ENCODE results near the gene ADRB2.

Gene ADRB2

GRCh38 chr5:148793261-148793660 is 33.1 kb upstream of the ADRB2 start:
- no peak overlapping the region for H2AFZ ChIP-seq (ENCODE audit: low read depth)
- H3K9ac ChIP-seq = no peak overlapping the region
- no peak for TF ChIP-seq CTCF (conservative IDR thresholded peaks at IDR 0.05; ENCODE audit: low read depth, low read length)

GRCh38 chr5:148794275-148794674 is 32.1 kb upstream of the ADRB2 start:
- H3K4me3 ChIP-seq (IDR thresholded peaks at IDR 0.05; ENCODE audit: insufficient read depth, low read depth, low read length) = no peak overlapping the region
- no peaks in the 10 kb centered on the region for H3K36me3 ChIP-seq (ENCODE audit: insufficient read depth)
- no peak overlapping the region for H2AFZ ChIP-seq (ENCODE audit: low read depth)
- no peaks in the 10 kb centered on the region for H4K20me1 ChIP-seq (ENCODE audit: insufficient read depth)
- H3K79me2 ChIP-seq (ENCODE audit: insufficient read depth, low read depth) = no peaks in the 10 kb centered on the region
- H3K4me1 ChIP-seq (ENCODE audit: low read depth, poor library complexity, severe bottlenecking) = no peaks in the 10 kb centered on the region
- no peak overlapping the region for H3K4me2 ChIP-seq
- no peak overlapping the region for H3K27ac ChIP-seq
- no peak for TF ChIP-seq CTCF (conservative IDR thresholded peaks at IDR 0.05; ENCODE audit: low read depth, low read length)
- no peak overlapping the region for H3K9ac ChIP-seq
- H3K27me3 ChIP-seq (ENCODE audit: insufficient read depth, low read depth) = no peaks in the 10 kb centered on the region

More at GRCh38 chr5:148793261-148793660, 33.1 kb upstream of the ADRB2 start:
- Histone ChIP-seq H4K20me1 (ENCODE audit: insufficient read depth) (no peaks in the 10 kb centered on the region), H3K4me1 (ENCODE audit: low read depth, poor library complexity, severe bottlenecking) (no peaks in the 10 kb centered on the region), H3K4me3 (IDR thresholded peaks at IDR 0.05; ENCODE audit: insufficient read depth, low read depth, low read length) (no peak overlapping the region), H3K36me3 (ENCODE audit: insufficient read depth) (no peaks in the 10 kb centered on the region), H3K4me2 (no peak overlapping the region), H3K27ac (no peak overlapping the region), H3K27me3 (ENCODE audit: insufficient read depth, low read depth) (no peaks in the 10 kb centered on the region), H3K79me2 (ENCODE audit: insufficient read depth, low read depth) (no peaks in the 10 kb centered on the region)

GRCh38 chr5:148794729-148795561 is 31.5 kb upstream of the ADRB2 start:
- no peak for TF ChIP-seq CTCF (conservative IDR thresholded peaks at IDR 0.05; ENCODE audit: low read depth, low read length)
- Histone ChIP-seq H2AFZ (ENCODE audit: low read depth) (no peak overlapping the region), H3K4me3 (IDR thresholded peaks at IDR 0.05; ENCODE audit: insufficient read depth, low read depth, low read length) (no peak overlapping the region), H3K4me2 (no peak overlapping the region), H3K27me3 (ENCODE audit: insufficient read depth, low read depth) (no peaks in the 10 kb centered on the region), H3K27ac (no peak overlapping the region), H3K4me1 (ENCODE audit: low read depth, poor library complexity, severe bottlenecking) (no peaks in the 10 kb centered on the region), H3K9ac (no peak overlapping the region), H4K20me1 (ENCODE audit: insufficient read depth) (no peaks in the 10 kb centered on the region), H3K79me2 (ENCODE audit: insufficient read depth, low read depth) (no peaks in the 10 kb centered on the region), H3K36me3 (ENCODE audit: insufficient read depth) (no peaks in the 10 kb centered on the region)

DNA sequence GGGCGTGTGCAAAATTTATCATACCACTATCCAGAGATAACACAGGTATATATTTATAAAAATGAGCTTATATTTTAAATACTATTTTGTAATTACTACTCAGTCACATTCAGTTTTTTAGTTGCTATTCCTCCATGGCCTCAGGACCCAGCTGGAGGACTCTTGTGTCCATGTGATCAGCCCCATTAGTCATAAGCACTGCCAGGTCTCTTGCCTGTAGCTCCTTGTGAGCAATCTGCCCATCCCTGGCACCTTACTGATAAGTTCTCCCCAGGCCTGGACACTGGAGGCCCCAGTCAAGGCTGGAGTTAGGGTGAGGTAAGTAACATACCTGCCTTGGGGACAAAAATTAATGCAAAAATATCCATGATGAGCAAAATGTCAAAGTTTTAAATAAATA is 29.5 kb upstream of the ADRB2 start:
- Histone ChIP-seq H3K4me3 (IDR thresholded peaks at IDR 0.05; ENCODE audit: insufficient read depth, low read depth, low read length) (no peak overlapping the region), H3K27ac (no peak overlapping the region), H2AFZ (ENCODE audit: low read depth) (no peak overlapping the region), H3K36me3 (ENCODE audit: insufficient read depth) (no peaks in the 10 kb centered on the region), H3K4me1 (ENCODE audit: low read depth, poor library complexity, severe bottlenecking) (no peaks in the 10 kb centered on the region), H4K20me1 (ENCODE audit: insufficient read depth) (no peaks in the 10 kb centered on the region), H3K4me2 (no peak overlapping the region), H3K27me3 (ENCODE audit: insufficient read depth, low read depth) (no peaks in the 10 kb centered on the region), H3K79me2 (ENCODE audit: insufficient read depth, low read depth) (no peaks in the 10 kb centered on the region), H3K9ac (no peak overlapping the region)
- no peak for TF ChIP-seq CTCF (conservative IDR thresholded peaks at IDR 0.05; ENCODE audit: low read depth, low read length)

All from KMS-11 (cell line).